H1 (cell line): ENCODE data around the gene NRP2. TPM values are rescaled to one million over a fixed set of nuclear protein-coding genes. Genes with fewer than 3 reads are reported as not detected.

ENCODE experiments used
- CHD1 ChIP-seq: IDR thresholded peaks from 2 replicates; pipeline ENCODE4 v1.6.1; 2012; ENCODE audit warnings: low read depth, low read length, improper control_type of control experiment
- CREB1 ChIP-seq: IDR thresholded peaks from 2 replicates; pipeline ENCODE4 v1.6.1; 2012; ENCODE audit warnings: inconsistent platforms
- EGR1 ChIP-seq: IDR thresholded peaks from 2 replicates; pipeline ENCODE4 v1.6.1; 2011; ENCODE audit warnings: low read depth, low read length, borderline replicate concordance
- EP300 ChIP-seq, 2 experiments: IDR thresholded peaks; 1 replicate in 1 of 2; 2 replicates in 1 of 2; pipeline ENCODE4 v1.6.1; 2011 to 2012; ENCODE audit warnings: low read depth in 2 of 2, low read length in 2 of 2, mild to moderate bottlenecking in 2 of 2, borderline replicate concordance in 1 of 2, inconsistent platforms in 1 of 2, moderate library complexity in 1 of 2
- HDAC2 ChIP-seq, 2 experiments: fragments of 300-600 bp in 1 of 2; sonication (generic) in 1 of 2; IDR thresholded peaks; 2 replicates each; pipeline ENCODE4 v1.6.1; 2011 to 2012; ENCODE audit warnings: low read depth in 2 of 2, low read length in 2 of 2, mild to moderate bottlenecking in 2 of 2, moderate library complexity in 2 of 2, borderline replicate concordance in 1 of 2, inconsistent platforms in 1 of 2
- HDAC6 ChIP-seq: IDR thresholded peaks from one replicate; pipeline ENCODE4 v1.7.1; 2012; ENCODE audit warnings: low read depth, mild to moderate bottlenecking, inconsistent platforms, low read length, moderate library complexity
- KDM4A ChIP-seq: IDR thresholded peaks from one replicate; pipeline ENCODE4 v1.7.1; 2012; ENCODE audit warnings: low read depth, mild to moderate bottlenecking, moderate library complexity, low read length, inconsistent platforms; ENCODE audit not compliant: severe bottlenecking
- POLR2A ChIP-seq, 2 experiments: IDR thresholded peaks; 1 replicate in 1 of 2; 2 replicates in 1 of 2; pipeline ENCODE4 v1.6.1; 2011; ENCODE audit warnings: low read depth in 2 of 2, low read length in 2 of 2, mild to moderate bottlenecking in 2 of 2; ENCODE audit errors: control extremely low read depth in 1 of 2
- POLR2AphosphoS5 ChIP-seq: IDR thresholded peaks from 2 replicates; pipeline ENCODE4 v1.6.1; 2011; ENCODE audit warnings: low read depth, low read length
- RXRA ChIP-seq: IDR thresholded peaks from 2 replicates; pipeline ENCODE4 v1.6.1; 2011; ENCODE audit warnings: low read depth, mild to moderate bottlenecking, low read length, moderate library complexity; ENCODE audit not compliant: insufficient read depth
- SAP30 ChIP-seq: fragments of 300-600 bp; sonication (generic); IDR thresholded peaks from 2 replicates; pipeline ENCODE4 v1.7.1; 2012; ENCODE audit warnings: low read length, moderate library complexity, mild to moderate bottlenecking, inconsistent platforms; ENCODE audit not compliant: insufficient read depth, insufficient replicate concordance
- SIRT6 ChIP-seq: IDR thresholded peaks from one replicate; pipeline ENCODE4 v1.7.1; 2012; ENCODE audit warnings: low read length, inconsistent platforms
- SIX5 ChIP-seq: IDR thresholded peaks from 2 replicates; pipeline ENCODE4 v1.6.1; 2011; ENCODE audit warnings: mild to moderate bottlenecking, low read depth, low read length
- SP1 ChIP-seq: IDR thresholded peaks from 2 replicates; pipeline ENCODE4 v1.6.1; 2011; ENCODE audit warnings: low read depth, low read length
- SP4 ChIP-seq: IDR thresholded peaks from 2 replicates; pipeline ENCODE4 v1.6.1; 2012; ENCODE audit warnings: low read length, inconsistent platforms
- TAF1 ChIP-seq: IDR thresholded peaks from 2 replicates; pipeline ENCODE4 v1.6.1; 2011; ENCODE audit warnings: mild to moderate bottlenecking, low read depth, low read length
- TEAD4 ChIP-seq: IDR thresholded peaks from 2 replicates; pipeline ENCODE4 v1.6.1; 2012; ENCODE audit warnings: low read depth, low read length, inconsistent platforms, mixed read lengths
- polyA plus RNA-seq, 7 experiments: library from polyadenylated mRNA; depleted of rRNA in 3 of 7; stranded (reverse) in 5 of 7; unstranded in 2 of 7; fragments of >200 nt in 5 of 7; fragments of 200-250 nt in 2 of 7; gene quantifications; 1 replicate in 5 of 7; 2 replicates in 1 of 7; 4 replicates in 1 of 7; pipeline versions ENCODE4 v1.2.1 to v1.2.3, GENCODE V29; 2011 to 2013; ENCODE audit warnings: missing spikeins in 2 of 7, mixed read lengths in 2 of 7
- total RNA-seq: library from RNA; stranded (reverse); fragmentation: NEBNext Ultra II Directional; extraction: Animal tissue kit (Norgen Biotek cat#: 25700); gene quantifications from 2 replicates; pipeline ENCODE4 v1.2.1, GENCODE V29; 2021
- TF ChIP-seq, protein P1 (sequence below): IDR thresholded peaks from 2 replicates; pipeline ENCODE4 v1.6.1; 2012; ENCODE audit warnings: low read length, inconsistent platforms
- TF ChIP-seq, protein P2 (sequence below): IDR thresholded peaks from 2 replicates; pipeline ENCODE4 v1.6.1; 2011; ENCODE audit warnings: low read length, improper control_type of control experiment
- TF ChIP-seq, protein P3 (sequence below), 3 experiments: IDR thresholded peaks; 1 replicate in 2 of 3; 2 replicates in 1 of 3; pipeline versions ENCODE4 v1.5.1 to v1.6.1; 2011; ENCODE audit warnings: low read length in 3 of 3, mild to moderate bottlenecking in 3 of 3, inconsistent platforms in 2 of 3, low read depth in 1 of 3, moderate library complexity in 1 of 3; ENCODE audit not compliant: insufficient read depth in 1 of 3; ENCODE audit errors: control extremely low read depth in 1 of 3

Gene NRP2
- total and polyA plus RNA-seq, 2 of the 8 experiments (the other 6 are each of a cell fraction or from before 2014, with no cell fraction given), result 32.0 to 37.8 TPM

DNA sequence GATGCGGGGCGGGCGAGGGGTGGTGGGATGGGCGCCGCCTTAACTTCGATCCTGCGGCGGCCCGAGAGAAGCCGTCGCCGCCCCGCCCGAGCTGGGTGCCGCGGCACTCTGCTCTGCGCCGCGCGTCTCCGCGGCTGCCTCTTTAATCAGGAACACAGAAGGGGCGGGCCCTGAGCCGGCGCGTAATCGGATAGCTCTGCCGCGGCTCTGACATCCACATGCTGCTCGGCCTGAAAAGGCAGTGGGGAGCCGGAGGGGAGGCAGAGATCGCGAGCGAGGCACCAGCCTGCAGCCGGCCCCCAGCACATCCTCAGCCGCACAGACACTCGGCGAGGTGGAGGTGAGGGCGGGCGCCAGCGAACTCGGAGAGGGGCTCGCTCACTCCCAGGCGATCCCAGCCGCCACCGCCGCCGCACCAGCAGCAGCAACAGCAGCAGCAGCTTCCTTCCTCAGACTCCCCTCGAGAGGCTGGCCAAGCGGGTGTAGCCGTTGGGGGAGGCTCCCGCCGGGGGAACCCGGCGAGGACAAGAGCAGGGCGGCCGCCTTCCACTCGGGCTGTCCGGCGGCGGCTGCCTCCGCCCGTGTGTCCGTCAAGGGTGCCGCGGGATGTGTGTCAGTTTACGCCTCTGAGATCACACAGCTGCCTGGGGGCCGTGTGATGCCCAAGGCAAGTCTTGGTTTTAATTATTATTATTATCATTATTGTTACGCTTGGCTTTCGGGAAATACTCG lies at the start of gene NRP2 (continued):
- no peak for TF ChIP-seq RXRA
- TF ChIP-seq, protein P1, sequence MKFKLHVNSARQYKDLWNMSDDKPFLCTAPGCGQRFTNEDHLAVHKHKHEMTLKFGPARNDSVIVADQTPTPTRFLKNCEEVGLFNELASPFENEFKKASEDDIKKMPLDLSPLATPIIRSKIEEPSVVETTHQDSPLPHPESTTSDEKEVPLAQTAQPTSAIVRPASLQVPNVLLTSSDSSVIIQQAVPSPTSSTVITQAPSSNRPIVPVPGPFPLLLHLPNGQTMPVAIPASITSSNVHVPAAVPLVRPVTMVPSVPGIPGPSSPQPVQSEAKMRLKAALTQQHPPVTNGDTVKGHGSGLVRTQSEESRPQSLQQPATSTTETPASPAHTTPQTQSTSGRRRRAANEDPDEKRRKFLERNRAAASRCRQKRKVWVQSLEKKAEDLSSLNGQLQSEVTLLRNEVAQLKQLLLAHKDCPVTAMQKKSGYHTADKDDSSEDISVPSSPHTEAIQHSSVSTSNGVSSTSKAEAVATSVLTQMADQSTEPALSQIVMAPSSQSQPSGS, result no peak
- no peak for TF ChIP-seq HDAC6
- no peak for TF ChIP-seq SP4
- TF ChIP-seq POLR2AphosphoS5, result peak; percentile 85; the same call in 1 of the 2 replicates
- TF ChIP-seq POLR2A (IDR thresholded peaks at IDR 0.05; ENCODE audit: control extremely low read depth in 1 of 2, low read depth in 2 of 2, low read length in 2 of 2), result peak; percentile 43 to 89
- no peak for TF ChIP-seq CHD1
- TF ChIP-seq, protein P2, sequence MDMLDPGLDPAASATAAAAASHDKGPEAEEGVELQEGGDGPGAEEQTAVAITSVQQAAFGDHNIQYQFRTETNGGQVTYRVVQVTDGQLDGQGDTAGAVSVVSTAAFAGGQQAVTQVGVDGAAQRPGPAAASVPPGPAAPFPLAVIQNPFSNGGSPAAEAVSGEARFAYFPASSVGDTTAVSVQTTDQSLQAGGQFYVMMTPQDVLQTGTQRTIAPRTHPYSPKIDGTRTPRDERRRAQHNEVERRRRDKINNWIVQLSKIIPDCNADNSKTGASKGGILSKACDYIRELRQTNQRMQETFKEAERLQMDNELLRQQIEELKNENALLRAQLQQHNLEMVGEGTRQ, result no peak
- TF ChIP-seq TEAD4, result no peak
- TF ChIP-seq EP300 (IDR thresholded peaks at IDR 0.05; ENCODE audit: borderline replicate concordance in 1 of 2, low read depth in 2 of 2, low read length in 2 of 2), result no peak; a peak in 1 of 3 replicates
- TF ChIP-seq TAF1, result peak; percentile 84
- peak in 1 of 2 experiments; percentile 52; a peak in 1 of 4 replicates for TF ChIP-seq HDAC2 (IDR thresholded peaks at IDR 0.05; ENCODE audit: borderline replicate concordance in 1 of 2, low read depth in 2 of 2, low read length in 2 of 2)
- peak; percentile 50 for TF ChIP-seq CREB1
- TF ChIP-seq, protein P3, sequence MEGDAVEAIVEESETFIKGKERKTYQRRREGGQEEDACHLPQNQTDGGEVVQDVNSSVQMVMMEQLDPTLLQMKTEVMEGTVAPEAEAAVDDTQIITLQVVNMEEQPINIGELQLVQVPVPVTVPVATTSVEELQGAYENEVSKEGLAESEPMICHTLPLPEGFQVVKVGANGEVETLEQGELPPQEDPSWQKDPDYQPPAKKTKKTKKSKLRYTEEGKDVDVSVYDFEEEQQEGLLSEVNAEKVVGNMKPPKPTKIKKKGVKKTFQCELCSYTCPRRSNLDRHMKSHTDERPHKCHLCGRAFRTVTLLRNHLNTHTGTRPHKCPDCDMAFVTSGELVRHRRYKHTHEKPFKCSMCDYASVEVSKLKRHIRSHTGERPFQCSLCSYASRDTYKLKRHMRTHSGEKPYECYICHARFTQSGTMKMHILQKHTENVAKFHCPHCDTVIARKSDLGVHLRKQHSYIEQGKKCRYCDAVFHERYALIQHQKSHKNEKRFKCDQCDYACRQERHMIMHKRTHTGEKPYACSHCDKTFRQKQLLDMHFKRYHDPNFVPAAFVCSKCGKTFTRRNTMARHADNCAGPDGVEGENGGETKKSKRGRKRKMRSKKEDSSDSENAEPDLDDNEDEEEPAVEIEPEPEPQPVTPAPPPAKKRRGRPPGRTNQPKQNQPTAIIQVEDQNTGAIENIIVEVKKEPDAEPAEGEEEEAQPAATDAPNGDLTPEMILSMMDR (IDR thresholded peaks at IDR 0.05; ENCODE audit: control extremely low read depth in 1 of 3, insufficient read depth in 1 of 3, low read depth in 1 of 3, low read length in 3 of 3), result no peak
- no peak for TF ChIP-seq SP1
- TF ChIP-seq SIRT6, result no peak
- TF ChIP-seq SIX5, result no peak
- peak; percentile 50 for TF ChIP-seq SAP30
- no peak for TF ChIP-seq EGR1
- TF ChIP-seq KDM4A, result peak; percentile 72
